ENCODE measurements around the gene EEIG1.

The EEIG1 gene

DNA sequence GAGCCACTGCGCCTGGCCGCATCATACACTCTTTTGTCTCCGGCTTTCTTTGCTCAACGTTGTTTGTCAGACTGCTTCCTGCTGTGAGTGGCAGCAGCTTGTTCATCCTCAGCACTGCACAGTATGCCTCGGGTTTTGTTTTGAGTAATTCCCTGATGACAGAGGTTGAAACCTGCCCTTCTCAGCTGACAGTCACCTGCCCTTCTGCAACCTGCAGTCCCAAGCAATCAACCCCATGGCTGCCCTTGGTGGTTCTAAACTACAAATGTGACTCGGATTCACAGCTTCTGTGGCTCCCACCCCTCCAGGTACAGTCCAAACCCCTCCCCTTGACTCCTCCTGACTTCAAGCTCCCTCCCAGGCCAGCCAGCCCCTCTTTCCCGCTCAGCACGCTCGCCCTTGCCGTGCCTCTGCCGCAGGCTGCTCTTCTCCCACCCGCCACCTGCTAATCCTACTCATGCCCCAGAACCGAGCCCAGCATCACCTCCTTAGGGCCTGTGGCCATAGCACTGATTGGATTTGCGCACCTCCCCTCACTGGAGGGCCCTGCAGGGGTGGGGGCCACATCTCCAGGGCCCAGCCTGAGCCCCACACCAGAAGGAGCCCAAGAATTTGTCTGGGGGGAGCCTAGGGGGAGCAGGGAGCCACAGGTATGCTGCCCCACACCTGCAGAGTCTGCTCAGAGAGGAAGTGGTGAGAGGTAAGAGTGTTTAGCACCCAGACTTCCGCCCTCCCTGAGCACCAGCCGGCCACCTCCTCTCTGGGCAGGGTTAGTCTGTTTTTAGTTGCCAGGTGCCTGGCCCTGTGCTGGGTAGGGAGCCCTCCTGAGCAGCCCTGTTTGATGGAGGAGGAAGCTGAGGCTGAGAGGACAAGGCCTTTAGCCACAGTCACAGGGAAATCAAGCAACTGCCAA, 10.1 kb downstream of the EEIG1 start:
- DNase-seq (ENCODE audit: low read depth): no peak
- TF ChIP-seq CTCF (conservative IDR thresholded peaks at IDR 0.05; ENCODE audit: low read depth, low read length): no peak
- no peak overlapping the region for H3K4me3 ChIP-seq (ENCODE audit: low read length)

GRCh38 chr9:127968700-127969383, 11.9 kb downstream of the EEIG1 start:
- no peak for TF ChIP-seq CTCF (conservative IDR thresholded peaks at IDR 0.05; ENCODE audit: low read depth, low read length)
- DNase-seq (ENCODE audit: low read depth): peak; percentile 85
- no peak overlapping the region for H3K4me3 ChIP-seq (ENCODE audit: low read length)

- no peak for DNase-seq (ENCODE audit: low read depth)
- H3K4me3 ChIP-seq (ENCODE audit: low read length): no peak overlapping the region
- peak; percentile 11 for TF ChIP-seq CTCF (conservative IDR thresholded peaks at IDR 0.05; ENCODE audit: low read depth, low read length)
Observed at GRCh38 chr9:127968042-127968441, 12.7 kb downstream of the EEIG1 start.

GRCh38 chr9:127967151-127967809, 13.5 kb downstream of the EEIG1 start:
- no peak for DNase-seq (ENCODE audit: low read depth)
- H3K4me3 ChIP-seq (ENCODE audit: low read length): no peak overlapping the region
- no peak for TF ChIP-seq CTCF (conservative IDR thresholded peaks at IDR 0.05; ENCODE audit: low read depth, low read length)

GRCh38 chr9:127966416-127967150, 14.2 kb downstream of the EEIG1 start:
- H3K4me3 ChIP-seq (ENCODE audit: low read length): no peak overlapping the region
- no peak for TF ChIP-seq CTCF (conservative IDR thresholded peaks at IDR 0.05; ENCODE audit: low read depth, low read length)
- no peak for DNase-seq (ENCODE audit: low read depth)

DNA sequence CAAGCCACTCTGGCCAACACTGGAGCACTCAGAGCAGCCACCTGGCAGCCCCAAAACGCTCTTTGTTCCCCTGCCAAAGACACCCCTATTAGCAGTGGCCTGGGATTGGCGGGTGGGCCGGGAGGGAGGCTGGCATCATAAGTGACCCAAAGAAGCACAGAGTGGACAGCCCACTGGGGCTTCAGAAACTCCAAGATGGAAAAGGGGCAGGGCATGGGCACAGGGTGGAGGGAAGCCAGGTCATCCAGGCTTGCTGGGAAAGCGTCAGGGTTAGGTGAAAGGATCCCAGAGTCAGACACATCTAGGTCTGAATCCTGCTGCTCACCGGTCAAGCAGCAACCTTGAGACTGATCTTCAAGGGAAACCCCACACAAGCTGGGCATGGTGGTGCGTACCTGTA, 14.8 kb downstream of the EEIG1 start:
- no peak overlapping the region for H3K4me3 ChIP-seq (ENCODE audit: low read length)

More for the DNA sequence above, 14.8 kb downstream of the EEIG1 start:
- DNase-seq (ENCODE audit: low read depth): no peak
- TF ChIP-seq CTCF (conservative IDR thresholded peaks at IDR 0.05; ENCODE audit: low read depth, low read length): no peak

All from retinal pigment epithelial cell (primary cell).